ENCODE data around the gene TOR1AIP2.

TOR1AIP2 gene

GRCh38 chr1:179818260-179818659 lies 59.3 kb downstream of the TOR1AIP2 start:
- Histone ChIP-seq H3K9me3 (ENCODE audit: insufficient read depth, low read length, severe bottlenecking) (no peaks in the 10 kb centered on the region), H3K79me2 (ENCODE audit: insufficient read depth, low read length) (no peaks in the 10 kb centered on the region), H3K4me2 (ENCODE audit: insufficient read depth, low read length) (no peak overlapping the region), H3K9ac (ENCODE audit: low read depth, low read length) (no peak overlapping the region), H4K20me1 (ENCODE audit: insufficient read depth, low read length) (no peaks in the 10 kb centered on the region), H3K4me3 (ENCODE audit: low read depth in 1 of 2, low read length in 2 of 2) (no peak overlapping the region), H3K27me3 (ENCODE audit: insufficient read depth, low read length, poor library complexity) (no peaks in the 10 kb centered on the region), H3K4me1 (ENCODE audit: insufficient read depth, low read length) (peaks cover 19% of the 10 kb centered on the region), H3K27ac (ENCODE audit: low read length) (no peak overlapping the region), H2AFZ (ENCODE audit: low read depth, low read length) (no peak overlapping the region), H3K36me3 (ENCODE audit: insufficient read depth, low read length) (no peaks in the 10 kb centered on the region)
- ATAC-seq (ENCODE audit: insufficient read depth, low read depth) = no peak
- TF ChIP-seq CTCF (IDR thresholded peaks at IDR 0.05; ENCODE audit: borderline replicate concordance, extremely low read depth, low read length, poor library complexity, severe bottlenecking) (no peak), EZH2 (IDR thresholded peaks at IDR 0.05; ENCODE audit: borderline replicate concordance, low read depth, low read length, severe bottlenecking) (no peak)
- DNase-seq = no peak

- H3K4me2 ChIP-seq (ENCODE audit: insufficient read depth, low read length) = no peak overlapping the region
- no peak overlapping the region for H2AFZ ChIP-seq (ENCODE audit: low read depth, low read length)
Measured at GRCh38 chr1:179817789-179818188, 59.8 kb downstream of the TOR1AIP2 start.

GRCh38 chr1:179817056-179817455 lies 60.5 kb downstream of the TOR1AIP2 start:
- no peak for ATAC-seq (ENCODE audit: insufficient read depth, low read depth)
- H4K20me1 ChIP-seq (ENCODE audit: insufficient read depth, low read length) = no peaks in the 10 kb centered on the region

More at GRCh38 chr1:179817789-179818188, 59.8 kb downstream of the TOR1AIP2 start:
- TF ChIP-seq CTCF (IDR thresholded peaks at IDR 0.05; ENCODE audit: borderline replicate concordance, extremely low read depth, low read length, poor library complexity, severe bottlenecking) (no peak), EZH2 (IDR thresholded peaks at IDR 0.05; ENCODE audit: borderline replicate concordance, low read depth, low read length, severe bottlenecking) (no peak)
- H3K4me1 ChIP-seq (ENCODE audit: insufficient read depth, low read length) = peaks cover 19% of the 10 kb centered on the region
- no peaks in the 10 kb centered on the region for H3K9me3 ChIP-seq (ENCODE audit: insufficient read depth, low read length, severe bottlenecking)
- H3K36me3 ChIP-seq (ENCODE audit: insufficient read depth, low read length) = no peaks in the 10 kb centered on the region
- no peaks in the 10 kb centered on the region for H3K27me3 ChIP-seq (ENCODE audit: insufficient read depth, low read length, poor library complexity)
- ATAC-seq (ENCODE audit: insufficient read depth, low read depth) (no peak), DNase-seq (no peak)
- H3K4me3 ChIP-seq (ENCODE audit: low read depth in 1 of 2, low read length in 2 of 2) = no peak overlapping the region
- no peak overlapping the region for H3K9ac ChIP-seq (ENCODE audit: low read depth, low read length)
- H3K27ac ChIP-seq (ENCODE audit: low read length) = no peak overlapping the region
- no peaks in the 10 kb centered on the region for H4K20me1 ChIP-seq (ENCODE audit: insufficient read depth, low read length)
- no peaks in the 10 kb centered on the region for H3K79me2 ChIP-seq (ENCODE audit: insufficient read depth, low read length)

More at GRCh38 chr1:179817056-179817455, 60.5 kb downstream of the TOR1AIP2 start:
- no peak for TF ChIP-seq CTCF (IDR thresholded peaks at IDR 0.05; ENCODE audit: borderline replicate concordance, extremely low read depth, low read length, poor library complexity, severe bottlenecking)
- no peak for TF ChIP-seq EZH2 (IDR thresholded peaks at IDR 0.05; ENCODE audit: borderline replicate concordance, low read depth, low read length, severe bottlenecking)
- peaks cover 19% of the 10 kb centered on the region for H3K4me1 ChIP-seq (ENCODE audit: insufficient read depth, low read length)
- no peaks in the 10 kb centered on the region for H3K27me3 ChIP-seq (ENCODE audit: insufficient read depth, low read length, poor library complexity)
- no peak for DNase-seq
- no peaks in the 10 kb centered on the region for H3K36me3 ChIP-seq (ENCODE audit: insufficient read depth, low read length)
- H3K79me2 ChIP-seq (ENCODE audit: insufficient read depth, low read length) = no peaks in the 10 kb centered on the region
- no peaks in the 10 kb centered on the region for H3K9me3 ChIP-seq (ENCODE audit: insufficient read depth, low read length, severe bottlenecking)
- H3K4me3 ChIP-seq (ENCODE audit: low read depth in 1 of 2, low read length in 2 of 2) = no peak overlapping the region
- H3K4me2 ChIP-seq (ENCODE audit: insufficient read depth, low read length) = no peak overlapping the region
- H2AFZ ChIP-seq (ENCODE audit: low read depth, low read length) = no peak overlapping the region
- H3K27ac ChIP-seq (ENCODE audit: low read length) = no peak overlapping the region
- H3K9ac ChIP-seq (ENCODE audit: low read depth, low read length) = no peak overlapping the region
